Adrenal gland (tissue), 12 donors: ENCODE measurements around the gene TXNDC9. TPM values are rescaled to one million over a fixed set of nuclear protein-coding genes. Genes with fewer than 3 reads are reported as not detected.
"Not testable (repeated sequence)": the region's sequence is repeated elsewhere in the genome, so short reads cannot be mapped to it uniquely, and the experiment has no call there.

ENCODE experiments used
- DNase-seq, 7 donors: peaks; one replicate each; pipeline ENCODE4 v3.0.0-alpha.2; 2019 to 2020
- H3K27ac ChIP-seq, 5 donors: fragments of 200-600 bp; sonication (generic) in 4 of 5; 1 replicate in 3 of 5; 2 replicates in 2 of 5; pipeline versions ENCODE4 v1.5.1 to v1.8.0; 2016 to 2020; ENCODE audit warnings: mild to moderate bottlenecking in 1 of 5
- H3K27me3 ChIP-seq: fragments of 200-600 bp; 2 replicates; pipeline ENCODE4 v1.8.0; 2021
- H3K36me3 ChIP-seq, 2 donors: fragments of 200-600 bp; replicated peaks in 1 of 2; 1 replicate in 1 of 2; 2 replicates in 1 of 2; pipeline versions ENCODE4 v1.5.1 to v1.8.0; 2018 to 2022
- H3K4me1 ChIP-seq, 2 donors: fragments of 200-600 bp; replicated peaks in 1 of 2; 1 replicate in 1 of 2; 2 replicates in 1 of 2; pipeline versions ENCODE4 v1.5.1 to v1.8.0; 2018 to 2021
- H3K4me3 ChIP-seq, 4 donors: fragments of 200-600 bp; sonication (generic) in 3 of 4; one replicate each; pipeline ENCODE4 v1.5.1; 2016 to 2018
- H3K9me3 ChIP-seq, 3 donors: fragments of 200-600 bp; sonication (generic) in 1 of 3; replicated peaks in 1 of 3; 1 replicate in 2 of 3; 2 replicates in 1 of 3; pipeline versions ENCODE4 v1.5.1 to v1.8.0; 2016 to 2021
- CTCF ChIP-seq, 6 experiments: fragments of 450-650 bp in 4 of 6; fragments of 200-600 bp in 2 of 6; sonication (generic) in 1 of 6; IDR thresholded peaks; 1 replicate in 5 of 6; 2 replicates in 1 of 6; pipeline versions ENCODE4 v1.5.1 to v1.8.0; 2016 to 2021; ENCODE audit warnings: antibody characterized with exemption in 6 of 6, mild to moderate bottlenecking in 2 of 6, moderate library complexity in 1 of 6
- POLR2A ChIP-seq, 2 donors: fragments of 450-650 bp; IDR thresholded peaks; one replicate each; pipeline ENCODE4 v1.6.1; 2017; ENCODE audit warnings: antibody characterized with exemption in 2 of 2, mild to moderate bottlenecking in 2 of 2, moderate library complexity in 1 of 2
- WGBS, 4 donors: extraction: QIAGEN DNeasy Blood & Tissue Kit in 2 of 4; methylation state at CpG; one replicate each; pipeline versions ENCODE4 v1.1.5 to v1.1.7; 2013 to 2017; 5-methylcytosine and 5-hydroxymethylcytosine counted together
- intact Hi-C, 2 donors: fragments of 100-400 bp; cut with DNase I; formaldehyde crosslinking; loops; one replicate each; pipeline versions ENCODE4 v1.14.1 to v1.15.0; 2022 to 2023
- polyA plus RNA-seq, 3 donors: library from polyadenylated mRNA; stranded (reverse); fragments of 200-250 nt in 2 of 3; fragments of 350-450 nt in 1 of 3; fragmentation: Illumina TruSeq in 1 of 3; extraction: RNeasy Lipid Tissue Mini Kit (QIAGEN cat#74804) in 1 of 3; gene quantifications; one replicate each; pipeline ENCODE4 v1.2.3, GENCODE V29; 2013 to 2014
- total RNA-seq, 9 donors: library from RNA; depleted of rRNA in 4 of 9; stranded (reverse); fragments of >200 nt in 4 of 9; fragments of 120-200 nt in 1 of 9; fragmentation: NEBNext Ultra II Directional in 1 of 9; extraction: Animal tissue kit (Norgen Biotek cat#: 25700) in 1 of 9; gene quantifications; one replicate each; pipeline versions ENCODE4 v1.1.0 to v1.2.4, GENCODE V29; 2013 to 2023
- donor health status: healthy with polysubstance abuse.
- donor health status: Bipolar disorder and iron deficiency.
- donor health status: DM: yes; HTN: yes; CAD: no.
- donor health status: DM: no; HTN: no; CAD: no.
- donor health status: DM: no; HTN: no; CAD: no.
- donor health status: DM: yes; HTN: yes; CAD: no.

The TXNDC9 gene
- total and polyA plus RNA-seq, 12 donors, result 10.5 to 54.5 (median 25.2) TPM

- H3K9me3 ChIP-seq, result no peaks in the 10 kb centered on the region
- no peaks in the 10 kb centered on the region for H3K36me3 ChIP-seq
- intact Hi-C loops, result no loop called here
- H3K27ac ChIP-seq, result no peak overlapping the region
- no peaks in the 10 kb centered on the region for H3K27me3 ChIP-seq
- WGBS, 4 donors, result 80 to 92% (median 89%) methylated on average over 3 of the region's 3 CpGs
- TF ChIP-seq CTCF (IDR thresholded peaks at IDR 0.05), result no peak
- TF ChIP-seq POLR2A (IDR thresholded peaks at IDR 0.05), result no peak
- peaks cover 0 to 11% of the 10 kb centered on the region in 2 donors for H3K4me1 ChIP-seq
- DNase-seq, result no peak
- H3K4me3 ChIP-seq, result no peak overlapping the region
Measured at GRCh38 chr2:99348173-99348572, 12.0 kb upstream of the TXNDC9 start.

- no peaks in the 10 kb centered on the region for H3K36me3 ChIP-seq
- DNase-seq, result no peak
- intact Hi-C loops, result no loop called here
- H3K9me3 ChIP-seq, result no peaks in the 10 kb centered on the region
- no peak overlapping the region for H3K4me3 ChIP-seq
- no peak overlapping the region for H3K27ac ChIP-seq
- H3K27me3 ChIP-seq, result no peaks in the 10 kb centered on the region
- H3K4me1 ChIP-seq, result peaks cover 0 to 11% of the 10 kb centered on the region in 2 donors
- TF ChIP-seq POLR2A (IDR thresholded peaks at IDR 0.05) (no peak), CTCF (IDR thresholded peaks at IDR 0.05) (no peak)
Measured at GRCh38 chr2:99346218-99346617, 10.1 kb upstream of the TXNDC9 start.

- 92 to 98% (median 96%) methylated on average over 7 of the region's 7 CpGs for WGBS, 4 donors
- H3K9me3 ChIP-seq, intact Hi-C loops, H3K4me3 ChIP-seq, H3K27me3 ChIP-seq, DNase-seq, H3K36me3 ChIP-seq, H3K27ac ChIP-seq: not testable (repeated sequence)
- H3K4me1 ChIP-seq, result peaks cover 0 to 11% of the 10 kb centered on the region in 2 donors
Measured at GRCh38 chr2:99345446-99345845, 9.3 kb upstream of the TXNDC9 start.

- no peaks in the 10 kb centered on the region for H3K27me3 ChIP-seq
- peaks cover 4 to 10% of the 10 kb centered on the region in 2 donors for H3K4me1 ChIP-seq
- no peak overlapping the region for H3K27ac ChIP-seq
- H3K9me3 ChIP-seq, result no peaks in the 10 kb centered on the region
- DNase-seq, result no peak
- no peaks in the 10 kb centered on the region for H3K36me3 ChIP-seq
- 80 to 94% (median 92%) methylated on average over 2 of the region's 2 CpGs for WGBS, 4 donors
- TF ChIP-seq CTCF (IDR thresholded peaks at IDR 0.05) (no peak), POLR2A (IDR thresholded peaks at IDR 0.05) (no peak)
- intact Hi-C loops, result no loop called here
- no peak overlapping the region for H3K4me3 ChIP-seq
Measured at GRCh38 chr2:99342536-99342935, 6.4 kb upstream of the TXNDC9 start.

- intact Hi-C loops, result no loop called here
- no peak overlapping the region for H3K27ac ChIP-seq
- no peaks in the 10 kb centered on the region for H3K9me3 ChIP-seq
- DNase-seq, result no peak
- H3K36me3 ChIP-seq, result no peaks in the 10 kb centered on the region
- TF ChIP-seq POLR2A (IDR thresholded peaks at IDR 0.05), result no peak
- TF ChIP-seq CTCF (IDR thresholded peaks at IDR 0.05), result no peak
- H3K27me3 ChIP-seq, result no peaks in the 10 kb centered on the region
- H3K4me3 ChIP-seq, result no peak overlapping the region
- peaks cover 4 to 10% of the 10 kb centered on the region in 2 donors for H3K4me1 ChIP-seq
- 90 to 92% (median 91%) methylated on average over 8 of the region's 8 CpGs for WGBS, 4 donors
Measured at GRCh38 chr2:99340669-99341236, 4.6 kb upstream of the TXNDC9 start.
